Hematopoietic multipotent progenitor cell treated with erythropoietin and hydrocortisone succinate and interleukin-3 and kit ligand, for 4 days (in vitro differentiated cells): Measurements from ENCODE around the gene SCAMP4.

Experiments used
- DNase-seq: peaks from one replicate; pipeline ENCODE4 v3.0.0-alpha.2; 2015

Gene SCAMP4

GRCh38 chr19:1905110-1905862 is at the start of gene SCAMP4, which contains the start of gene ADAT3:
TSS of gene SCAMP4 (plus strand) at chr19:1905399. CDS start at chr19:1915020, 9,621 bp downstream.
TSS of gene ADAT3 (plus strand) at chr19:1905399. CDS start at chr19:1912048, 6,649 bp downstream.
- peak; percentile 100 for DNase-seq

- DNase-seq = peak; percentile 74
Measured at GRCh38 chr19:1855828-1856255, 49.4 kb upstream of the SCAMP4 start.

GRCh38 chr19:1856345-1856697 is 48.9 kb upstream of the SCAMP4 start:
- no peak for DNase-seq

GRCh38 chr19:1856698-1857603 is 48.2 kb upstream of the SCAMP4 start:
- DNase-seq = peak; percentile 94

- peak; percentile 54 for DNase-seq
Measured at GRCh38 chr19:1857648-1858326, 47.4 kb upstream of the SCAMP4 start.

- peak; percentile 79 for DNase-seq
Measured at GRCh38 chr19:1858412-1859081, 46.7 kb upstream of the SCAMP4 start.

- DNase-seq = no peak
Measured at GRCh38 chr19:1859331-1859781, 45.8 kb upstream of the SCAMP4 start.

- DNase-seq = peak; percentile 83
Measured at GRCh38 chr19:1860042-1860775, 45.0 kb upstream of the SCAMP4 start.

- no peak for DNase-seq
Measured at GRCh38 chr19:1860821-1861598, 44.2 kb upstream of the SCAMP4 start.

- DNase-seq = no peak
Measured at GRCh38 chr19:1861599-1862031, 43.6 kb upstream of the SCAMP4 start.

- DNase-seq = no peak
Measured at GRCh38 chr19:1862068-1862423, 43.2 kb upstream of the SCAMP4 start.

- peak; percentile 83 for DNase-seq
Measured at GRCh38 chr19:1862424-1863327, 42.5 kb upstream of the SCAMP4 start.

GRCh38 chr19:1863328-1863637 is 41.9 kb upstream of the SCAMP4 start, which contains the start of gene KLF16:
TSS of gene KLF16 (minus strand) at chr19:1863579. CDS start at chr19:1863497, 82 bp downstream.
- DNase-seq = no peak

- peak; percentile 98 for DNase-seq
Measured at GRCh38 chr19:1863638-1864479, 41.3 kb upstream of the SCAMP4 start.

- DNase-seq = peak; percentile 89
Measured at GRCh38 chr19:1864480-1865171, 40.6 kb upstream of the SCAMP4 start.

GRCh38 chr19:1865172-1866010 is 39.8 kb upstream of the SCAMP4 start:
- no peak for DNase-seq

- no peak for DNase-seq
Measured at GRCh38 chr19:1866693-1867348, 38.4 kb upstream of the SCAMP4 start.
